HepG2 (cell line): ENCODE measurements around the gene TAC3. TPM values are rescaled to one million over a fixed set of nuclear protein-coding genes. Genes with fewer than 3 reads are reported as not detected.

Source experiments
- ATAC-seq: fragments of 200-7000 bp; cut with Tn5 transposase; 3 replicates; pipeline ENCODE4 v1.9.1; 2020; ENCODE audit warnings: mild to moderate bottlenecking, moderate library complexity
- BruUV-seq: library from RNA; stranded (reverse); fragments of 400-500 nt; replicated peaks from 2 replicates; lab custom pipeline; 2021; lab: Mats Ljungman, UMichigan
- CTCF ChIA-PET: fragments of 300-600 bp; formaldehyde crosslinking; extraction: SDS; loops from one replicate; lab custom pipeline; 2021; ENCODE audit warnings: low total read pairs, inconsistent platforms, low intra/inter-chr PET ratio; lab: Yijun Ruan, JAX
- POLR2A ChIA-PET: fragments of 350-600 bp; sonication (Branson Sonifier 250); formaldehyde crosslinking; loops from one replicate; lab custom pipeline; 2020; ENCODE audit warnings: antibody characterized with exemption, inconsistent platforms; lab: Yijun Ruan, JAX
- DNase-seq: peaks from one replicate; pipeline ENCODE4 v3.0.0-alpha.2; 2015; ENCODE audit warnings: low spot score
- FAIRE-seq: peaks from 3 replicates; lab custom pipeline; 2011; peaks lifted over from hg19 to GRCh38; lab: Jason Lieb, UNC
- H2AFZ ChIP-seq: one replicate; pipeline ENCODE4 v1.6.1; 2011; ENCODE audit warnings: low read length, inconsistent platforms
- H3K27ac ChIP-seq: fragments of 300-600 bp; 3 replicates; pipeline ENCODE4 v1.8.0; 2011; ENCODE audit warnings: mixed run types, mild to moderate bottlenecking, mixed read lengths, low read length, inconsistent platforms; ENCODE audit not compliant: insufficient read depth; ENCODE audit errors: extremely low read length
- H3K27me3 ChIP-seq, 2 experiments: fragments of 200-600 bp in 1 of 2; 2 replicates in 1 of 2; 3 replicates in 1 of 2; pipeline versions ENCODE4 v1.6.0 to v1.8.0; 2011; ENCODE audit warnings: low read length in 2 of 2, mild to moderate bottlenecking in 2 of 2, moderate library complexity in 2 of 2, inconsistent platforms in 1 of 2; ENCODE audit not compliant: insufficient read depth in 2 of 2, control insufficient read depth in 1 of 2
- H3K36me3 ChIP-seq, 2 experiments: fragments of 200-600 bp in 1 of 2; replicated peaks in 1 of 2; 2 replicates in 1 of 2; 3 replicates in 1 of 2; pipeline versions ENCODE4 v1.5.1 to v1.8.0; 2011; ENCODE audit warnings: low read length in 2 of 2, inconsistent platforms in 1 of 2; ENCODE audit not compliant: insufficient read depth in 2 of 2, control insufficient read depth in 1 of 2
- H3K4me1 ChIP-seq: 2 replicates; pipeline ENCODE4 v1.5.1; 2012; ENCODE audit warnings: low read length, inconsistent platforms; ENCODE audit not compliant: insufficient read depth
- H3K4me2 ChIP-seq: 2 replicates; pipeline ENCODE4 v1.6.0; 2011; ENCODE audit warnings: low read depth, low read length, inconsistent platforms
- H3K4me3 ChIP-seq, 3 experiments: fragments of 200-600 bp in 1 of 3; sonication (generic), shearing (Covaris generic) in 1 of 3; replicated peaks in 1 of 3; 2 replicates each; pipeline ENCODE4 v1.5.1; 2011 to 2016; ENCODE audit warnings: low read length in 3 of 3, inconsistent platforms in 2 of 3, low read depth in 2 of 3, mild to moderate bottlenecking in 2 of 3, control low read depth in 1 of 3, mixed read lengths in 1 of 3; ENCODE audit not compliant: insufficient read depth in 1 of 3
- H3K79me2 ChIP-seq: one replicate; pipeline ENCODE4 v1.6.1; 2011; ENCODE audit warnings: low read length, inconsistent platforms; ENCODE audit not compliant: insufficient read depth
- H3K9ac ChIP-seq: 2 replicates; pipeline ENCODE4 v1.6.0; 2011; ENCODE audit warnings: mild to moderate bottlenecking, low read depth, low read length, inconsistent platforms; ENCODE audit not compliant: insufficient read depth
- H3K9me3 ChIP-seq: 2 replicates; pipeline ENCODE4 v1.5.1; 2012; ENCODE audit warnings: mild to moderate bottlenecking, low read length
- H4K20me1 ChIP-seq: 2 replicates; pipeline ENCODE4 v1.6.0; 2011; ENCODE audit warnings: inconsistent platforms, mild to moderate bottlenecking, low read length, moderate library complexity; ENCODE audit not compliant: insufficient read depth
- ATAD3A ChIP-seq: sonication (generic); formaldehyde crosslinking; IDR thresholded peaks from 2 replicates; pipeline ENCODE4 v1.4.0; 2020; ENCODE audit warnings: missing genetic modification reagents
- CEBPG ChIP-seq: IDR thresholded peaks from 2 replicates; pipeline ENCODE4 v1.6.1; 2016
- EEA1 ChIP-seq: sonication (generic); formaldehyde crosslinking; IDR thresholded peaks from 2 replicates; pipeline ENCODE4 v1.5.1; 2020; ENCODE audit warnings: mild to moderate bottlenecking, missing genetic modification reagents, borderline replicate concordance
- FOXJ3 ChIP-seq: sonication (generic); formaldehyde crosslinking; IDR thresholded peaks from 2 replicates; pipeline ENCODE4 v1.4.0; 2020; ENCODE audit warnings: missing genetic modification reagents, mild to moderate bottlenecking, borderline replicate concordance
- GMEB2 ChIP-seq: IDR thresholded peaks from 2 replicates; pipeline ENCODE4 v1.6.1; 2016; ENCODE audit warnings: missing biosample characterization, missing genetic modification reagents, low read depth
- HNRNPH1 ChIP-seq: fragments of 200-400 bp; formaldehyde crosslinking; optimal IDR thresholded peaks from 2 replicates; pipeline ENCODE3; 2017; ENCODE audit warnings: mild to moderate bottlenecking, low read depth, low read length
- MEIS1 ChIP-seq: sonication (generic); formaldehyde crosslinking; IDR thresholded peaks from 2 replicates; pipeline ENCODE4 v1.9.0; 2021; ENCODE audit warnings: mild to moderate bottlenecking, missing genetic modification reagents, moderate library complexity, borderline replicate concordance
- MTF2 ChIP-seq: sonication (generic); formaldehyde crosslinking; IDR thresholded peaks from 2 replicates; pipeline ENCODE4 v1.5.0; 2020; ENCODE audit warnings: missing genetic modification reagents, borderline replicate concordance
- POGK ChIP-seq: sonication (generic); formaldehyde crosslinking; conservative IDR thresholded peaks from 2 replicates; pipeline ENCODE4 v1.8.0; 2022; ENCODE audit warnings: mild to moderate bottlenecking, moderate library complexity, missing genetic modification reagents
- SATB2 ChIP-seq: sonication (generic); formaldehyde crosslinking; IDR thresholded peaks from 2 replicates; pipeline ENCODE4 v1.5.0; 2020; ENCODE audit warnings: missing genetic modification reagents
- SIN3B ChIP-seq: fragments of 150-350 bp; IDR thresholded peaks from 2 replicates; pipeline ENCODE4 v1.6.1; 2014; ENCODE audit warnings: low read length
- TARDBP ChIP-seq: sonication (generic); formaldehyde crosslinking; IDR thresholded peaks from 2 replicates; pipeline ENCODE4 v1.8.0; 2022; ENCODE audit warnings: mild to moderate bottlenecking, missing genetic modification reagents
- ZNF296 ChIP-seq: sonication (generic); formaldehyde crosslinking; conservative IDR thresholded peaks from 2 replicates; pipeline ENCODE4 v1.5.0; 2020; ENCODE audit warnings: mild to moderate bottlenecking, missing genetic modification reagents
- ZNF326 ChIP-seq: sonication (generic); formaldehyde crosslinking; IDR thresholded peaks from 2 replicates; pipeline ENCODE4 v1.4.0; 2020; ENCODE audit warnings: missing genetic modification reagents, borderline replicate concordance
- ZNF331 ChIP-seq: sonication (generic); formaldehyde crosslinking; IDR thresholded peaks from 2 replicates; pipeline ENCODE4 v1.4.0; 2020; ENCODE audit warnings: missing genetic modification reagents
- ZNF451 ChIP-seq: sonication (generic); formaldehyde crosslinking; IDR thresholded peaks from 2 replicates; pipeline ENCODE4 v1.5.0; 2020; ENCODE audit warnings: mild to moderate bottlenecking, missing genetic modification reagents
- ZNF615 ChIP-seq: sonication (generic); formaldehyde crosslinking; IDR thresholded peaks from 2 replicates; pipeline ENCODE4 v1.5.0; 2020; ENCODE audit warnings: mild to moderate bottlenecking, missing genetic modification reagents, borderline replicate concordance
- ZNF710 ChIP-seq: sonication (generic); formaldehyde crosslinking; IDR thresholded peaks from 2 replicates; pipeline ENCODE4 v1.5.0; 2020; ENCODE audit warnings: mild to moderate bottlenecking, missing genetic modification reagents, borderline replicate concordance
- ZNF720 ChIP-seq: sonication (generic); formaldehyde crosslinking; IDR thresholded peaks from 2 replicates; pipeline ENCODE4 v1.4.0; 2020; ENCODE audit warnings: missing genetic modification reagents
- ZNF891 ChIP-seq: sonication (generic); formaldehyde crosslinking; IDR thresholded peaks from 2 replicates; pipeline ENCODE4 v1.5.0; 2020; ENCODE audit warnings: mild to moderate bottlenecking, missing genetic modification reagents
- WGBS: methylation state at CpG from one replicate; pipeline ENCODE4 v1.1.6; 2017; ENCODE audit warnings: low lambda C conversion rate; 5-methylcytosine and 5-hydroxymethylcytosine counted together
- in situ Hi-C: cut with HindIII; loops from 2 replicates; pipeline ENCODE4 v1.10.0; 2017; ENCODE audit warnings: low pct_unique_long_range_greater_than_20kb; ENCODE audit not compliant: extremely low pct_ligation_motif_present
- intact Hi-C: fragments of 100-400 bp; cut with micrococcal nuclease; formaldehyde crosslinking; loops from one replicate; pipeline ENCODE4 v1.10.0; 2022; ENCODE audit not compliant: unreplicated experiment
- polyA plus RNA-seq, 8 experiments: library from polyadenylated mRNA; depleted of rRNA in 3 of 8; stranded (reverse) in 7 of 8; unstranded in 1 of 8; fragments of >200 nt; fragmentation: Illumina TruSeq in 4 of 8; extraction: Trizol in 4 of 8; gene quantifications; 2 replicates each; pipeline versions ENCODE4 v1.2.1 to v1.2.3, GENCODE V29; 2011 to 2016; ENCODE audit warnings: low read depth in 4 of 8, missing spikeins in 1 of 8, mixed read lengths in 1 of 8; ENCODE audit not compliant: insufficient read depth in 1 of 8
- total RNA-seq, 5 experiments: library from RNA; depleted of rRNA; stranded (reverse); fragments of >200 nt; fragmentation: Illumina TruSeq; extraction: Trizol; gene quantifications; 2 replicates each; pipeline ENCODE4 v1.2.3, GENCODE V29; 2016; ENCODE audit warnings: low read depth in 1 of 5

The TAC3 gene
- total and polyA plus RNA-seq, 2 of the 13 experiments (the other 11 are each of a cell fraction or from before 2014, with no cell fraction given) = 0.13 to 0.15 TPM

- 68% methylated on average over 4 of the region's 4 CpGs for WGBS
- H3K9me3 ChIP-seq = no peaks in the 10 kb centered on the region
- TF ChIP-seq HNRNPH1 = no peak
- no peak for TF ChIP-seq ZNF710 (CRISPR knock-in tag)
- no peak for TF ChIP-seq ZNF296 (CRISPR knock-in tag)
- TF ChIP-seq ATAD3A (CRISPR knock-in tag) = no peak
- TF ChIP-seq TARDBP (CRISPR knock-in tag) = no peak
- TF ChIP-seq MTF2 (CRISPR knock-in tag) = no peak
- no peak for TF ChIP-seq ZNF615 (CRISPR knock-in tag)
- no peak for TF ChIP-seq POGK (CRISPR knock-in tag)
- no peak for TF ChIP-seq MEIS1 (CRISPR knock-in tag)
- no peak for TF ChIP-seq EEA1 (CRISPR knock-in tag)
- TF ChIP-seq ZNF720 = no peak
- TF ChIP-seq SIN3B = no peak
- no peak for TF ChIP-seq ZNF891 (CRISPR knock-in tag)
- no peak for TF ChIP-seq GMEB2 (CRISPR knock-in tag)
- TF ChIP-seq ZNF331 = no peak
- TF ChIP-seq ZNF326 (CRISPR knock-in tag) = no peak
- no peak for TF ChIP-seq FOXJ3 (CRISPR knock-in tag)
- no peak for TF ChIP-seq ZNF451 (CRISPR knock-in tag)
- TF ChIP-seq CEBPG (CRISPR knock-in tag) = no peak
- TF ChIP-seq SATB2 (CRISPR knock-in tag) = no peak
- TF ChIP-seq, all 625 proteins: peak for 0
- intact Hi-C loops (no loop called here), in situ Hi-C loops (no loop called here)
- H3K4me1 ChIP-seq = no peaks in the 10 kb centered on the region
- no peaks in the 10 kb centered on the region for H3K36me3 ChIP-seq
- POLR2A ChIA-PET = no interaction called here
- no peak for ATAC-seq
- H3K27ac ChIP-seq = no peak overlapping the region
- FAIRE-seq = no peak
- no peaks in the 10 kb centered on the region for H3K79me2 ChIP-seq
- CTCF ChIA-PET = no interaction called here
- H2AFZ ChIP-seq = no peak overlapping the region
- H3K27me3 ChIP-seq = no peaks in the 10 kb centered on the region; a peak in 2 of 5 replicates
- H3K9ac ChIP-seq = no peak overlapping the region
- no TSS peak for BruUV-seq
- no peak overlapping the region for H3K4me2 ChIP-seq
- H3K4me3 ChIP-seq = no peak overlapping the region
- no peak for DNase-seq
- H4K20me1 ChIP-seq = no peaks in the 10 kb centered on the region
Measured at GRCh38 chr12:56983386-56983785, 32.9 kb downstream of the TAC3 start.
